Natural killer cell treated with Interleukin-12 subunit alpha and Interleukin-12 subunit beta and Interleukin-15 and Interleukin-18, amount 100 ng/mL, for 72 hours (primary cell): ENCODE data around the gene MSRB3. TPM values are rescaled to one million over a fixed set of nuclear protein-coding genes. Genes with fewer than 3 reads are reported as not detected.
"Not testable (repeated sequence)": the region's sequence is repeated elsewhere in the genome, so short reads cannot be mapped to it uniquely, and the experiment has no call there.

Experiments used
- ATAC-seq, 2 donors: fragments of 150-1000 bp; cut with Tn5 transposase in 1 of 2; sonication (Bioruptor Pico), chemical (Tn5 transposase) in 1 of 2; 2 replicates each; pipeline ENCODE4 v1.10.0; 2021
- DNase-seq: peaks from one replicate; pipeline ENCODE4 v3.0.0; 2022; ENCODE audit warnings: low spot score
- H3K27ac Mint-ChIP-seq, 2 donors: 1 replicate in 1 of 2; 2 replicates in 1 of 2; pipeline ENCODE4 v1.8.0; 2022; ENCODE audit warnings: mixed read lengths in 2 of 2, mild to moderate bottlenecking in 1 of 2, moderate library complexity in 1 of 2
- H3K27me3 Mint-ChIP-seq, 2 donors: 1 replicate in 1 of 2; 2 replicates in 1 of 2; pipeline ENCODE4 v1.8.0; 2022; ENCODE audit warnings: mixed read lengths in 2 of 2
- H3K36me3 Mint-ChIP-seq: one replicate; pipeline ENCODE4 v1.8.0; 2022; ENCODE audit warnings: mixed read lengths
- H3K4me1 Mint-ChIP-seq, 2 donors: 1 replicate in 1 of 2; 2 replicates in 1 of 2; pipeline ENCODE4 v1.8.0; 2022; ENCODE audit warnings: low read depth in 2 of 2, mixed read lengths in 2 of 2, mild to moderate bottlenecking in 1 of 2
- H3K4me3 Mint-ChIP-seq: one replicate; pipeline ENCODE4 v1.8.0; 2022; ENCODE audit warnings: mixed read lengths
- H3K9me3 Mint-ChIP-seq: 2 replicates; pipeline ENCODE4 v1.8.0; 2022; ENCODE audit warnings: mixed read lengths
- total RNA-seq, 2 donors: library from RNA; stranded (reverse); gene quantifications; one replicate each; pipeline ENCODE4 v1.2.3, GENCODE V29; 2022

The MSRB3 gene
- total RNA-seq, 2 donors from 2014 or later: 0.11 to 1.2 TPM

GRCh38 chr12:65465766-65466547 lies 187.5 kb downstream of the MSRB3 start:
- Mint-ChIP-seq H3K4me1 (no peaks in the 10 kb centered on the region), H3K9me3 (no peaks in the 10 kb centered on the region), H3K4me3 (no peak overlapping the region), H3K27me3 (peaks cover 3 to 5% of the 10 kb centered on the region in 2 donors), H3K27ac (no peak overlapping the region), H3K36me3 (no peaks in the 10 kb centered on the region)
- ATAC-seq (no peak), DNase-seq (no peak)

DNA sequence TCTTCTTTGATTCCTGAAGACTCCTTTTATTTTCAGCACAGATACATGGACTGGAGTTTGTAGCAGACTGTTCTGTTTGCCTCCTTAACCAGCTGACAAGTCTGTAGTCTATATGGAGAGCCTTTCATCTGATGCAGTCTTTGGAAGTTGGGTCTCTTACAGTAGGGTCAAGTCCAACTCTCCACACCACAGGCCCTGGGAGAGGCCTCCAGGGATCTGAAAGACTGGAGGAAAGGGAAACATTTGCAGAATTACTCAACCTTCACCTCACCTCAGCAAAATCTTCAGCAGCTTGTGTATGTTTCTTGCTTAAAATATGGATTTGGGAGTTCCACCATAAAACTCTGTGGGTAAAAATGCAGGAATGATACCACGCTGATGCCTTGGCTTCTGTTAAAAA lies 188.4 kb downstream of the MSRB3 start:
- Mint-ChIP-seq H3K27me3 (peaks cover 7 to 9% of the 10 kb centered on the region in 2 donors), H3K4me1 (no peaks in the 10 kb centered on the region), H3K36me3 (no peaks in the 10 kb centered on the region), H3K4me3 (no peak overlapping the region), H3K27ac (no peak overlapping the region), H3K9me3 (no peaks in the 10 kb centered on the region)
- DNase-seq (no peak), ATAC-seq (no peak)

DNA sequence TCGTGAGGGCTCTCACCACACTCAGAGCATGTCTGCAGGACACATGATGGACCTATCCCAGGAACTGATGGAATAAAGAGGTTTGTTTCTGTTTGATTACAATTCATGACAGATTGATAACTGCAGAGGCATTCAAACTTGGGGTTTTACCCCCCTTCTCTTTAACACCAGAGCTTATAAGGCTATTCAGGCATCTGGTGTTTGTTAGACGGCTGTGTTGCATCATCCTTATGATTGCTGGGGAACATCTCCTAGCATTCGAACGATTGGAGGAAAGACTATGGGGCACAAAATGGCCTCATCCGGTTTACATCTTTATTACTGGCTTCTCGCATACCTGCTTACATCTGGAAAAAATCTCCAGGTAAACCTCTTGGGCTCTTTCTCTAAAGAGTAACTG lies 191.8 kb downstream of the MSRB3 start:
- Mint-ChIP-seq H3K36me3 (no peaks in the 10 kb centered on the region), H3K4me1 (no peaks in the 10 kb centered on the region), H3K27ac (no peak overlapping the region), H3K27me3 (peaks cover 16 to 24% of the 10 kb centered on the region in 2 donors), H3K4me3 (no peak overlapping the region), H3K9me3 (no peaks in the 10 kb centered on the region)
- ATAC-seq (no peak), DNase-seq (no peak)

DNA sequence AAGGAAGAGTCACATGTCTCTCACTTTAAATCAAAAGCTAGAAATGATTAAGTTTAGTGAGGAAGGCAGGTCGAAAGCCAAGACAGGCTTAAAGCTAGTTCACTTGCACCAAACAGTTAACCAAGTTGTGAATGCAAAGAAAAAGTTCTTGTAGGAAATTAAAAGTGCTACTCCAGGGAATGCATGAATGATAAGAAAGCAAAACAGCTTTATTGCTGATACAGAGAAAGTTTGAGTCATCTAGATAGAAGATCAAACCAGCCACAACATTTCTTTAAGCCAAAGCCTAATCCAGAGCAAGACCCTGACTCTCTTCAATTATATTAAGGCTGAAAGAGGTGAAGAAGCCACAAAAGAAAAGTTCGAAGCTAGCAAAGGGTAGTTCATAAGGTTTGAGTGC lies 193.6 kb downstream of the MSRB3 start:
- H3K36me3 Mint-ChIP-seq: no peaks in the 10 kb centered on the region
- ATAC-seq (no peak), DNase-seq (no peak)
- no peak overlapping the region for H3K27ac Mint-ChIP-seq
- H3K27me3 Mint-ChIP-seq: peaks cover 21 to 29% of the 10 kb centered on the region in 2 donors
- H3K4me1 Mint-ChIP-seq: no peaks in the 10 kb centered on the region
- no peak overlapping the region for H3K4me3 Mint-ChIP-seq
- H3K9me3 Mint-ChIP-seq: no peaks in the 10 kb centered on the region

DNA sequence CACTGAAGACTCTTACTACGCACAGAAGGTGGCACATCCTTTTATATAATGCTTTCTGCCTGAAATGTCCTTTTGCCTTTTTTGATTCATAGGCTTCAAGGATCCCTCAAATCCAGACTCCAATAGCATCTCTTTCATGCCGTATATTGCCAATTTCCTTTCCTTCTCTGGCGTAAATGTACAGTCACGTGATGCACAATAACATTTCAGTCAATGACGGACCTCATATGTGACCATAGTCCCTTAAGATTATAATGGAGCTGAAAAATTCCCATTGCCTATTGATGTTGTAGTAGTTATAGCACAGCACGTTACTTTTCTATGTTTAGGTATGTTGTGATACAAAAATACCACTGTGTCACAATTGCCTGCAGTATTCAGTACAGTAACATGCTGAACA lies 196.3 kb downstream of the MSRB3 start:
- Mint-ChIP-seq H3K9me3 (no peaks in the 10 kb centered on the region), H3K27me3 (peaks cover 28 to 35% of the 10 kb centered on the region in 2 donors), H3K27ac (no peak overlapping the region), H3K4me3 (no peak overlapping the region), H3K4me1 (no peaks in the 10 kb centered on the region), H3K36me3 (no peaks in the 10 kb centered on the region)
- DNase-seq (no peak), ATAC-seq (no peak)

- Mint-ChIP-seq H3K4me3 (no peak overlapping the region), H3K4me1 (no peaks in the 10 kb centered on the region), H3K36me3 (peaks cover 7% of the 10 kb centered on the region), H3K27me3 (peaks cover 20 to 25% of the 10 kb centered on the region in 2 donors), H3K27ac (no peak overlapping the region), H3K9me3 (peaks cover 3% of the 10 kb centered on the region)
- no peak for ATAC-seq
- no peak for DNase-seq
These were observed 199.2 kb downstream of the MSRB3 start for GRCh38 chr12:65477721-65478120.

DNA sequence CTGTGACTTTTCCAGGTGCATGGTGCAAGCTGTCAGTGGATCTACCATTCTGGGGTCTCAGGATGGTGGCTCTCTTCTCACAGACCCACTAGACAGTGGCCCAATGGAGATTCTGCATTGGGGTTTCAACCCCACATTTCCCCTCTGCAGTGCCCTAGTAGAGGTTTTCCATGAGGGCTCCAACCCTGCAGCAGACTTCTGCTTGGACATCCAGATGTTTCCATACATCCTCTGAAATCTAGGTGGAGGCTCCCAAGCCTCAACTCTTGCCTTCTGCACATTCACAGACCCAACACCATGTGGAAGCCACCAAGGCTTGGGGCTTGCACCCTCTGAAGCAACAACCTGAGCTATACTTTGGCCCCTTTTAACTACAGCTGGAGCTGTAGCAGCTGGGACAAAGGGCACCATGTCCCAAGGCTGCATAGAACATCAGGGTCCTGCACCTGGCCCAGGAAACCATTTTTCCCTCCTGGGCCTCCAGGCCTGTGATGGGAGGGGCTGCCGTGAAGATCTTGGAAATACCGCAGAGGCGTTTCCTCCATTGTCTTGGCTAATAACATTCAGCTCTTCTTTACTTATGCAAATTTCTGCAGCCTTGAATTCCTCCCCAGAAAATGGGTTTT lies 205.5 kb downstream of the MSRB3 start:
- not testable (repeated sequence) for H3K4me1 Mint-ChIP-seq, ATAC-seq, H3K4me3 Mint-ChIP-seq, DNase-seq, H3K27ac Mint-ChIP-seq, H3K9me3 Mint-ChIP-seq
- H3K36me3 Mint-ChIP-seq: peaks cover 22% of the 10 kb centered on the region
- peaks cover 14 to 18% of the 10 kb centered on the region in 2 donors for H3K27me3 Mint-ChIP-seq

- ATAC-seq (no peak), DNase-seq (no peak)
- Mint-ChIP-seq H3K4me1 (peaks cover 10 to 17% of the 10 kb centered on the region in 2 donors), H3K27ac (no peak overlapping the region), H3K27me3 (peaks cover 19 to 22% of the 10 kb centered on the region in 2 donors), H3K4me3 (no peak overlapping the region), H3K36me3 (peaks cover 15% of the 10 kb centered on the region), H3K9me3 (peaks cover 6% of the 10 kb centered on the region)
These were observed 209.7 kb downstream of the MSRB3 start for GRCh38 chr12:65488197-65488596.

- ATAC-seq (no peak), DNase-seq (no peak)
- Mint-ChIP-seq H3K9me3 (peaks cover 2% of the 10 kb centered on the region), H3K4me3 (no peak overlapping the region), H3K27me3 (peaks cover 26 to 34% of the 10 kb centered on the region in 2 donors), H3K27ac (no peak overlapping the region), H3K4me1 (peaks cover 20 to 36% of the 10 kb centered on the region in 2 donors), H3K36me3 (peaks cover 7% of the 10 kb centered on the region)
These were observed 211.8 kb downstream of the MSRB3 start for GRCh38 chr12:65490250-65490649.

GRCh38 chr12:65492998-65493912 lies 214.8 kb downstream of the MSRB3 start:
- DNase-seq: no peak
- Mint-ChIP-seq H3K4me3 (no peak overlapping the region), H3K4me1 (peaks cover 20 to 36% of the 10 kb centered on the region in 2 donors), H3K27me3 (peaks cover 43 to 58% of the 10 kb centered on the region in 2 donors), H3K36me3 (peaks cover 5% of the 10 kb centered on the region), H3K9me3 (no peaks in the 10 kb centered on the region), H3K27ac (no peak overlapping the region)
- no peak for ATAC-seq

GRCh38 chr12:65493913-65494245 lies 215.4 kb downstream of the MSRB3 start:
- H3K27me3 Mint-ChIP-seq: peaks cover 45 to 60% of the 10 kb centered on the region in 2 donors
- peaks cover 20 to 36% of the 10 kb centered on the region in 2 donors for H3K4me1 Mint-ChIP-seq
- peaks cover 5% of the 10 kb centered on the region for H3K36me3 Mint-ChIP-seq
- H3K4me3 Mint-ChIP-seq: no peak overlapping the region
- no peak overlapping the region for H3K27ac Mint-ChIP-seq
- H3K9me3 Mint-ChIP-seq: no peaks in the 10 kb centered on the region
- ATAC-seq: no peak
- DNase-seq: no peak

GRCh38 chr12:65494537-65494936 lies 216.1 kb downstream of the MSRB3 start:
- Mint-ChIP-seq H3K36me3 (peaks cover 5% of the 10 kb centered on the region), H3K9me3 (no peaks in the 10 kb centered on the region), H3K4me3 (no peak overlapping the region), H3K4me1 (peaks cover 20 to 36% of the 10 kb centered on the region in 2 donors), H3K27me3 (peaks cover 47 to 65% of the 10 kb centered on the region in 2 donors), H3K27ac (peak overlapping the region in 1 of 2 donors; percentile 29)
- ATAC-seq: no peak
- no peak for DNase-seq

- Mint-ChIP-seq H3K27ac (peak overlapping the region in 1 of 2 donors; percentile 29), H3K4me3 (no peak overlapping the region), H3K36me3 (peaks cover 5% of the 10 kb centered on the region), H3K9me3 (no peaks in the 10 kb centered on the region), H3K27me3 (peaks cover 50 to 65% of the 10 kb centered on the region in 2 donors), H3K4me1 (peaks cover 20 to 36% of the 10 kb centered on the region in 2 donors)
- DNase-seq (no peak), ATAC-seq (peak in 1 of 2 donors; percentile 36)
These were observed 216.8 kb downstream of the MSRB3 start for GRCh38 chr12:65495233-65495632.
